Measurements from ENCODE around the gene PPFIBP1.

DNA sequence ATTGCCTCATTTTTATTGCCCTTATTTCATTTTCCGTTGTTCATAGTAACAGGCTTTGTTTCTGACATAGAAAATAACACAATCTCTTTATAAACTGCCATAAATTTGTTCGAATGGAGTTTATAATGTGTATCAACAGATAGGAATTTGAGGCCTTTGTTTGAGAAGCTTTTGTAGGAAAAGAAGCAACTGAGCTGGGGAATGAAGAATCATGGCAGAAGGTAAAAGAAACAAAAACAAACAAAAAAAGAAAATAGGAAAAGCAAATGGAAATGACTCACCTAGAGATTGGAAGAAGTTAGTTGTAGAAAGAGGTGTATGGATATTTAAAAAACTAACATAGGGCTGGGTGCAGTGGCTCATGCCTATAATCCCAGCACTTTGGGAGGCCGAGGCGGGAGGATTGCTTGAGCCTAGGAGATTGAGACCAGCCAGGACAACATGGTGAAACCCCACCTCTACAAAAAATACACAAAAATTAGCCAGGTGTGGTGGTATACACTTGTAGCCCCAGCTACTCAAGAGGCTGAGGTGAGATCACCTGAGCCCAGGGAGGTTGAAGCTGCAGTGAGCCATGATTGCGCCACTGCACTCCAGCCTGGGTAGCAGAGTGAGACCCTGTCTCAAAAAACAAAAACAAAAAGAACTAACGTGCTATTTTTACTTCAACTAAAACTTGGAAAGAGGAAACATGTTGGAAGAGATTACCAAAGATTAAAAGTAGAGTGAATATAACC is 171.7 kb downstream of the PPFIBP1 start:
- TF ChIP-seq RFX5 (IDR thresholded peaks at IDR 0.05; ENCODE audit: low read depth, low read length) (no peak), SMC3 (IDR thresholded peaks at IDR 0.05; ENCODE audit: low read depth, low read length) (no peak), POLR2A (IDR thresholded peaks at IDR 0.05; ENCODE audit: low read depth, low read length) (no peak), CTCF (conservative IDR thresholded peaks at IDR 0.05; ENCODE audit: low read depth, low read length) (no peak), RCOR1 (IDR thresholded peaks at IDR 0.05; ENCODE audit: insufficient replicate concordance, low read length) (no peak), RAD21 (IDR thresholded peaks at IDR 0.05; ENCODE audit: low read length) (no peak)

All from IMR-90 (cell line).